H1 (cell line): ENCODE results near the gene SURF1. TPM values are rescaled to one million over a fixed set of nuclear protein-coding genes. Genes with fewer than 3 reads are reported as not detected.

Experiments used
- CTCF ChIA-PET: fragments of 300-600 bp; sonication (Branson Sonifier 250); formaldehyde crosslinking; loops from one replicate; lab custom pipeline; 2021; ENCODE audit not compliant: partially characterized antibody; lab: Charles Lee
- POLR2A ChIA-PET: fragments of 300-600 bp; sonication (Branson Sonifier 250); formaldehyde crosslinking; loops from one replicate; lab custom pipeline; 2021; ENCODE audit warnings: inconsistent platforms; ENCODE audit not compliant: partially characterized antibody; lab: Charles Lee
- DNase-seq, 2 experiments: peaks; one replicate each; pipeline versions ENCODE4 v3.0.0 to v3.0.0-alpha.2; 2010 to 2022; ENCODE audit warnings: low spot score in 2 of 2, low read depth in 1 of 2, mixed read lengths in 1 of 2
- FAIRE-seq: peaks from 2 replicates; lab custom pipeline; 2011; peaks lifted over from hg19 to GRCh38; lab: Jason Lieb, UNC
- H2AFZ ChIP-seq: 2 replicates; pipeline ENCODE4 v1.8.1; 2012; ENCODE audit warnings: low read length, inconsistent platforms
- H2AK5ac ChIP-seq: 2 replicates; pipeline ENCODE4 v1.6.1; 2013; ENCODE audit warnings: low read depth, low read length
- H2BK120ac ChIP-seq: replicated peaks from 2 replicates; pipeline ENCODE3; 2013; ENCODE audit warnings: low read depth, low read length, inconsistent platforms
- H2BK12ac ChIP-seq: 2 replicates; pipeline ENCODE4 v1.6.1; 2013; ENCODE audit warnings: low read depth, low read length
- H2BK15ac ChIP-seq: 2 replicates; pipeline ENCODE4 v1.6.1; 2013; ENCODE audit warnings: low read length
- H2BK20ac ChIP-seq: 2 replicates; pipeline ENCODE4 v1.6.1; 2013; ENCODE audit warnings: low read length
- H2BK5ac ChIP-seq: 2 replicates; pipeline ENCODE4 v1.6.1; 2013; ENCODE audit warnings: low read depth, low read length
- H3K14ac ChIP-seq: 2 replicates; pipeline ENCODE4 v1.6.1; 2013; ENCODE audit warnings: inconsistent platforms; ENCODE audit not compliant: insufficient read length
- H3K18ac ChIP-seq: 2 replicates; pipeline ENCODE4 v1.6.1; 2013; ENCODE audit warnings: low read length; ENCODE audit errors: extremely low read depth
- H3K23ac ChIP-seq: 2 replicates; pipeline ENCODE4 v1.6.1; 2013; ENCODE audit warnings: inconsistent platforms; ENCODE audit not compliant: insufficient read length
- H3K23me2 ChIP-seq: 2 replicates; pipeline ENCODE4 v1.6.1; 2013; ENCODE audit warnings: low read depth, low read length
- H3K27ac ChIP-seq: 2 replicates; pipeline ENCODE4 v1.6.1; 2011; ENCODE audit warnings: low read depth, low read length, inconsistent platforms
- H3K27me3 ChIP-seq, 4 experiments: replicated peaks in 1 of 4; 1 replicate in 1 of 4; 2 replicates in 3 of 4; pipeline versions ENCODE4 v1.6.1 to v1.8.1; 2011 to 2013; ENCODE audit warnings: low read length in 3 of 4, mild to moderate bottlenecking in 3 of 4, inconsistent platforms in 2 of 4, mixed read lengths in 2 of 4, moderate library complexity in 1 of 4; ENCODE audit not compliant: control insufficient read depth in 3 of 4, insufficient read depth in 3 of 4; ENCODE audit errors: extremely low read depth in 1 of 4
- H3K36me3 ChIP-seq, 4 experiments: 2 replicates each; pipeline versions ENCODE4 v1.6.1 to v1.8.1; 2011 to 2013; ENCODE audit warnings: mild to moderate bottlenecking in 4 of 4, low read length in 3 of 4, moderate library complexity in 2 of 4, control low read depth in 1 of 4, inconsistent platforms in 1 of 4; ENCODE audit not compliant: insufficient read depth in 4 of 4, control insufficient read depth in 2 of 4
- H3K4ac ChIP-seq: replicated peaks from 2 replicates; pipeline ENCODE3; 2013; ENCODE audit warnings: low read length, low read depth, mixed read lengths, inconsistent platforms; ENCODE audit not compliant: insufficient read length
- H3K4me1 ChIP-seq, 4 experiments: replicated peaks in 1 of 4; 1 replicate in 1 of 4; 2 replicates in 3 of 4; pipeline versions ENCODE4 v1.6.1 to v1.8.1; 2011 to 2013; ENCODE audit warnings: low read length in 3 of 4, inconsistent platforms in 2 of 4, mixed read lengths in 1 of 4; ENCODE audit not compliant: insufficient read depth in 4 of 4, control insufficient read depth in 3 of 4
- H3K4me2 ChIP-seq, 2 experiments: 2 replicates each; pipeline versions ENCODE4 v1.6.1 to v1.8.1; 2011 to 2013; ENCODE audit warnings: low read depth in 2 of 2, low read length in 2 of 2, control low read depth in 1 of 2, inconsistent platforms in 1 of 2, mild to moderate bottlenecking in 1 of 2; ENCODE audit not compliant: insufficient read depth in 1 of 2
- H3K4me3 ChIP-seq, 4 experiments: fragments of 200-600, 300-600 bp in 1 of 4; sonication (generic), shearing (Covaris generic), sonication (Bioruptor Twin) in 1 of 4; 2 replicates each; pipeline versions ENCODE4 v1.5.1 to v1.8.1; 2011 to 2016; ENCODE audit warnings: low read length in 4 of 4, low read depth in 3 of 4, control low read depth in 2 of 4, inconsistent platforms in 2 of 4, mild to moderate bottlenecking in 2 of 4, mixed read lengths in 1 of 4, moderate library complexity in 1 of 4; ENCODE audit not compliant: insufficient read depth in 2 of 4; ENCODE audit errors: extremely low read depth in 1 of 4
- H3K56ac ChIP-seq: replicated peaks from 2 replicates; pipeline ENCODE3; 2013; ENCODE audit warnings: low read depth, mild to moderate bottlenecking, mixed read lengths, low read length, inconsistent platforms; ENCODE audit not compliant: insufficient read length
- H3K79me1 ChIP-seq: 2 replicates; pipeline ENCODE4 v1.6.1; 2013; ENCODE audit warnings: low read depth, low read length, control low read depth
- H3K79me2 ChIP-seq, 2 experiments: 2 replicates each; pipeline versions ENCODE4 v1.6.1 to v1.8.1; 2012 to 2013; ENCODE audit warnings: low read length in 2 of 2, mild to moderate bottlenecking in 2 of 2, inconsistent platforms in 1 of 2; ENCODE audit not compliant: insufficient read depth in 2 of 2, control insufficient read depth in 1 of 2
- H3K9ac ChIP-seq, 4 experiments: replicated peaks in 1 of 4; 1 replicate in 1 of 4; 2 replicates in 3 of 4; pipeline versions ENCODE4 v1.6.1 to v1.8.1; 2011 to 2013; ENCODE audit warnings: low read depth in 3 of 4, low read length in 3 of 4, control low read depth in 2 of 4, mild to moderate bottlenecking in 2 of 4, moderate library complexity in 2 of 4, inconsistent platforms in 1 of 4; ENCODE audit errors: extremely low read depth in 1 of 4
- H3K9me3 ChIP-seq, 2 experiments: 2 replicates each; pipeline versions ENCODE4 v1.6.1 to v1.8.1; 2012 to 2013; ENCODE audit warnings: mild to moderate bottlenecking in 2 of 2, moderate library complexity in 2 of 2, control low read depth in 1 of 2, inconsistent platforms in 1 of 2, low read depth in 1 of 2, low read length in 1 of 2, mixed read lengths in 1 of 2; ENCODE audit not compliant: insufficient read depth in 2 of 2
- H4K20me1 ChIP-seq, 2 experiments: replicated peaks in 1 of 2; 2 replicates each; pipeline versions ENCODE3 to v1.8.1; 2011 to 2013; ENCODE audit warnings: inconsistent platforms in 2 of 2, low read length in 2 of 2, mild to moderate bottlenecking in 1 of 2; ENCODE audit not compliant: insufficient read depth in 2 of 2, control insufficient read depth in 1 of 2
- H4K5ac ChIP-seq: 2 replicates; pipeline ENCODE4 v1.6.1; 2013; ENCODE audit warnings: low read length, low read depth, mixed read lengths, inconsistent platforms; ENCODE audit not compliant: insufficient read length
- H4K8ac ChIP-seq: 2 replicates; pipeline ENCODE4 v1.8.0; 2013; ENCODE audit warnings: mild to moderate bottlenecking, moderate library complexity, low read length, inconsistent platforms; ENCODE audit not compliant: insufficient read depth; ENCODE audit errors: extremely low read depth
- H4K91ac ChIP-seq: replicated peaks from 2 replicates; pipeline ENCODE3; 2013; ENCODE audit warnings: low read length, mixed read lengths, inconsistent platforms; ENCODE audit not compliant: insufficient read length
- CBX5 ChIP-seq: fragments of 300-800, 300-1000 bp; sonication (generic); IDR thresholded peaks from 2 replicates; pipeline ENCODE4 v1.7.1; 2016; ENCODE audit warnings: antibody characterized with exemption, low read length, low read depth
- CEBPB ChIP-seq: IDR thresholded peaks from 2 replicates; pipeline ENCODE4 v1.6.1; 2012; ENCODE audit warnings: low read depth, low read length
- CTBP2 ChIP-seq: IDR thresholded peaks from 2 replicates; pipeline ENCODE4 v1.7.0; 2011; ENCODE audit warnings: borderline replicate concordance, mild to moderate bottlenecking, moderate library complexity, mixed read lengths, low read length; ENCODE audit not compliant: insufficient read depth, insufficient read length
- E2F6 ChIP-seq: IDR thresholded peaks from 2 replicates; pipeline ENCODE4 v1.6.1; 2012; ENCODE audit warnings: inconsistent platforms
- EP300 ChIP-seq, 2 experiments: IDR thresholded peaks; 1 replicate in 1 of 2; 2 replicates in 1 of 2; pipeline ENCODE4 v1.6.1; 2011 to 2012; ENCODE audit warnings: low read depth in 2 of 2, low read length in 2 of 2, mild to moderate bottlenecking in 2 of 2, borderline replicate concordance in 1 of 2, inconsistent platforms in 1 of 2, moderate library complexity in 1 of 2
- SAP30 ChIP-seq: fragments of 300-600 bp; sonication (generic); IDR thresholded peaks from 2 replicates; pipeline ENCODE4 v1.7.1; 2012; ENCODE audit warnings: low read length, moderate library complexity, mild to moderate bottlenecking, inconsistent platforms; ENCODE audit not compliant: insufficient read depth, insufficient replicate concordance
- SP4 ChIP-seq: IDR thresholded peaks from 2 replicates; pipeline ENCODE4 v1.6.1; 2012; ENCODE audit warnings: low read length, inconsistent platforms
- SUZ12 ChIP-seq: fragments of 200-600 bp; sonication (generic); IDR thresholded peaks from 2 replicates; pipeline ENCODE4 v1.6.1; 2012; ENCODE audit warnings: mild to moderate bottlenecking, inconsistent platforms, low read length, moderate library complexity, mixed read lengths
- USF2 ChIP-seq: IDR thresholded peaks from 2 replicates; pipeline ENCODE4 v1.6.1; 2011; ENCODE audit warnings: low read length, improper control_type of control experiment
- WGBS, 2 experiments: shearing (Covaris generic) in 1 of 2; methylation state at CpG; one replicate each; pipeline versions ENCODE4 v1.1.6 to v1.1.7; 2013 to 2015; ENCODE audit warnings: low lambda C conversion rate in 2 of 2, mixed read lengths in 2 of 2, inconsistent platforms in 1 of 2, low coverage in 1 of 2, missing lambda C conversion rate in 1 of 2; ENCODE audit not compliant: insufficient replicate concordance in 2 of 2, insufficient coverage in 1 of 2, insufficient read length in 1 of 2; ENCODE audit errors: extremely low coverage in 1 of 2, missing lambda C conversion rate in 1 of 2; 5-methylcytosine and 5-hydroxymethylcytosine counted together
- polyA plus RNA-seq, 7 experiments: library from polyadenylated mRNA; depleted of rRNA in 3 of 7; stranded (reverse) in 5 of 7; unstranded in 2 of 7; fragments of >200 nt in 5 of 7; fragments of 200-250 nt in 2 of 7; gene quantifications; 1 replicate in 5 of 7; 2 replicates in 1 of 7; 4 replicates in 1 of 7; pipeline versions ENCODE4 v1.2.1 to v1.2.3, GENCODE V29; 2011 to 2013; ENCODE audit warnings: missing spikeins in 2 of 7, mixed read lengths in 2 of 7
- total RNA-seq: library from RNA; stranded (reverse); fragmentation: NEBNext Ultra II Directional; extraction: Animal tissue kit (Norgen Biotek cat#: 25700); gene quantifications from 2 replicates; pipeline ENCODE4 v1.2.1, GENCODE V29; 2021

The SURF1 gene
- total and polyA plus RNA-seq, 2 of the 8 experiments (the other 6 are each of a cell fraction or from before 2014, with no cell fraction given) = 43.1 to 44.7 TPM

GRCh38 chr9:133323211-133323610 is 33.1 kb downstream of the SURF1 start:
- H3K79me1 ChIP-seq = no peaks in the 10 kb centered on the region
- CTCF ChIA-PET = interaction anchor here (0.9 to 1.2 kb wide), 3 partner anchors 8 to 137 kb away, joined by 3 to 4 read pairs (median 4); no protein-coding TSS in a partner anchor
- 88% methylated on average over 9 of the region's 10 CpGs; no CpG with 5 or more reads in 1 of the 2 experiments for WGBS, 2 experiments

More at GRCh38 chr9:133323211-133323610, 33.1 kb downstream of the SURF1 start:
- Histone ChIP-seq H3K18ac (no peak overlapping the region), H2BK5ac (no peak overlapping the region), H3K23ac (no peak overlapping the region), H3K14ac (no peak overlapping the region), H2BK120ac (no peak overlapping the region), H2BK12ac (no peak overlapping the region), H3K36me3 (no peaks in the 10 kb centered on the region), H3K9me3 (peaks cover 10 to 16% of the 10 kb centered on the region in 2 experiments), H4K20me1 (no peaks in the 10 kb centered on the region), H3K79me2 (no peaks in the 10 kb centered on the region), H3K23me2 (no peaks in the 10 kb centered on the region), H3K9ac (no peak overlapping the region), H3K4ac (no peak overlapping the region), H4K5ac (no peak overlapping the region), H3K56ac (no peak overlapping the region), H3K4me3 (no peak overlapping the region), H3K27me3 (no peaks in the 10 kb centered on the region), H3K4me2 (no peak overlapping the region), H2AFZ (no peak overlapping the region), H2AK5ac (no peak overlapping the region), H3K27ac (no peak overlapping the region), H4K91ac (no peak overlapping the region), H4K8ac (no peak overlapping the region), H3K4me1 (no peaks in the 10 kb centered on the region), H2BK20ac (no peak overlapping the region), H2BK15ac (no peak overlapping the region)
- DNase-seq (no peak), FAIRE-seq (no peak)
- POLR2A ChIA-PET = interaction anchor here (1.5 kb wide), 1 partner anchor 28 kb away, joined by 6 read pairs; no protein-coding TSS in a partner anchor
- TF ChIP-seq CBX5 (no peak), CTBP2 (no peak), SAP30 (no peak), CEBPB (no peak), SP4 (no peak), USF2 (no peak), SUZ12 (no peak), E2F6 (no peak), EP300 (IDR thresholded peaks at IDR 0.05; ENCODE audit: borderline replicate concordance in 1 of 2, low read depth in 2 of 2, low read length in 2 of 2) (no peak)
